RWPE2 (cell line): ENCODE results near the gene MDK.

Source experiments
- ATAC-seq: fragments of 200-7000 bp; cut with Tn5 transposase; 3 replicates; pipeline ENCODE4 v1.9.1; 2021; ENCODE audit warnings: low read depth
- DNase-seq: peaks from one replicate; pipeline ENCODE4 v3.0.0-alpha.2; 2020; ENCODE audit warnings: low spot score
- H3K27ac ChIP-seq: fragments of 450-650 bp; 2 replicates; pipeline ENCODE4 v1.5.1; 2017; ENCODE audit warnings: mild to moderate bottlenecking; ENCODE audit not compliant: poor library complexity, severe bottlenecking
- H3K27me3 ChIP-seq: fragments of 250-450 bp; sonication (Bioruptor Pico); 2 replicates; pipeline ENCODE4 v1.5.1; 2021; ENCODE audit warnings: mild to moderate bottlenecking, moderate library complexity; ENCODE audit not compliant: insufficient read depth, poor library complexity, severe bottlenecking
- H3K36me3 ChIP-seq: fragments of 250-450 bp; sonication (Bioruptor Pico); 2 replicates; pipeline ENCODE4 v1.5.1; 2020; ENCODE audit warnings: low read depth, mild to moderate bottlenecking, moderate library complexity
- H3K4me1 ChIP-seq: fragments of 250-450 bp; sonication (Bioruptor Pico); 2 replicates; pipeline ENCODE4 v1.5.1; 2021; ENCODE audit warnings: mild to moderate bottlenecking, moderate library complexity; ENCODE audit not compliant: insufficient read depth, poor library complexity, severe bottlenecking
- H3K4me3 ChIP-seq: fragments of 250-450 bp; sonication (Bioruptor Pico); 2 replicates; pipeline ENCODE4 v1.5.1; 2021; ENCODE audit warnings: mild to moderate bottlenecking, moderate library complexity; ENCODE audit not compliant: severe bottlenecking
- H3K9me3 ChIP-seq: fragments of 250-450 bp; sonication (Bioruptor Pico); 2 replicates; pipeline ENCODE4 v1.5.1; 2021; ENCODE audit warnings: mild to moderate bottlenecking, moderate library complexity; ENCODE audit not compliant: severe bottlenecking
- CTCF ChIP-seq: fragments of 450-650 bp; IDR thresholded peaks from one replicate; pipeline ENCODE4 v1.5.1; 2017; ENCODE audit warnings: mild to moderate bottlenecking, moderate library complexity; ENCODE audit not compliant: poor library complexity, severe bottlenecking

Gene MDK

GRCh38 chr11:46338636-46338987, 42.9 kb upstream of the MDK start:
- H3K4me1 ChIP-seq, result no peaks in the 10 kb centered on the region
- peaks cover 3% of the 10 kb centered on the region for H3K27me3 ChIP-seq
- DNase-seq (no peak), ATAC-seq (no peak)
- no peak for TF ChIP-seq CTCF
- H3K4me3 ChIP-seq, result no peak overlapping the region
- H3K27ac ChIP-seq, result no peak overlapping the region
- no peaks in the 10 kb centered on the region for H3K36me3 ChIP-seq
- no peaks in the 10 kb centered on the region for H3K9me3 ChIP-seq

- DNase-seq, result no peak
- Histone ChIP-seq H3K27ac (no peak overlapping the region), H3K27me3 (no peaks in the 10 kb centered on the region), H3K4me1 (no peaks in the 10 kb centered on the region), H3K36me3 (no peaks in the 10 kb centered on the region), H3K4me3 (no peak overlapping the region), H3K9me3 (no peaks in the 10 kb centered on the region)
- peak; percentile 43; the same call in 1 of the 3 replicates for ATAC-seq
- no peak for TF ChIP-seq CTCF
These were observed 42.3 kb upstream of the MDK start for GRCh38 chr11:46338988-46339666.

DNA sequence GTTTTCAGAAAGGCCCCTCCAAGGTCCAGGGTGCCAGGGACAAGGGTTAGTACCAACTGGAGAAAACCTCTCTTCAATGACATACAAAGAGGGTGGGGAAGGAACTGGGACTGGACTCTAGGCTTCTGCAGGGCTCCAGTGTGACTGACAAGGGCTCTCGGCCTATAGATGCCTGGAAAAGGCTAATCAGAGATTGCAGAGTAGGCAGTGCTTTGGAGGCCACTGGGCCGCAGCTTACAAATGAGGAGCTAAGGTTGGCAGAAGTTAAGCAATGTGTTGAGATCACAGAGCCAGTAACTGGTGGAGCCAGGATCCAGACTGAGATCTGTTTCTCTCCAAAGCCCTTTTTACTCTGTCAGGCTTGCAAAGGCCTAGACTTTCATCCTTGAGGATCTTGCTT, 41.7 kb upstream of the MDK start:
- no peak for ATAC-seq
- Histone ChIP-seq H3K27ac (no peak overlapping the region), H3K4me3 (no peak overlapping the region), H3K27me3 (no peaks in the 10 kb centered on the region), H3K4me1 (peaks cover 4% of the 10 kb centered on the region), H3K36me3 (no peaks in the 10 kb centered on the region), H3K9me3 (no peaks in the 10 kb centered on the region)
- DNase-seq, result no peak
- TF ChIP-seq CTCF, result no peak

GRCh38 chr11:46341454-46341853, 40.0 kb upstream of the MDK start:
- no peak for ATAC-seq
- peaks cover 5% of the 10 kb centered on the region for H3K4me1 ChIP-seq

More at GRCh38 chr11:46341454-46341853, 40.0 kb upstream of the MDK start:
- no peak overlapping the region for H3K27ac ChIP-seq
- H3K27me3 ChIP-seq, result no peaks in the 10 kb centered on the region
- no peaks in the 10 kb centered on the region for H3K9me3 ChIP-seq
- no peak for TF ChIP-seq CTCF
- H3K4me3 ChIP-seq, result no peak overlapping the region
- H3K36me3 ChIP-seq, result no peaks in the 10 kb centered on the region
- no peak for DNase-seq
